NB4 (cell line): ENCODE measurements around the gene RPL18A.

Experiments
- CTCF ChIP-seq: IDR thresholded peaks from one replicate; pipeline ENCODE4 v1.5.1; 2012; ENCODE audit warnings: low read depth, low read length
- MYC ChIP-seq: IDR thresholded peaks from 2 replicates; pipeline ENCODE4 v1.6.1; 2011; ENCODE audit warnings: low read depth, low read length
- POLR2A ChIP-seq: IDR thresholded peaks from 2 replicates; pipeline ENCODE4 v1.6.1; 2011; ENCODE audit warnings: mild to moderate bottlenecking; ENCODE audit not compliant: insufficient read length; ENCODE audit errors: extremely low read depth
- TF ChIP-seq, protein P1 (sequence below): IDR thresholded peaks from 2 replicates; pipeline ENCODE4 v1.6.1; 2011; ENCODE audit warnings: low read depth, low read length

DNA sequence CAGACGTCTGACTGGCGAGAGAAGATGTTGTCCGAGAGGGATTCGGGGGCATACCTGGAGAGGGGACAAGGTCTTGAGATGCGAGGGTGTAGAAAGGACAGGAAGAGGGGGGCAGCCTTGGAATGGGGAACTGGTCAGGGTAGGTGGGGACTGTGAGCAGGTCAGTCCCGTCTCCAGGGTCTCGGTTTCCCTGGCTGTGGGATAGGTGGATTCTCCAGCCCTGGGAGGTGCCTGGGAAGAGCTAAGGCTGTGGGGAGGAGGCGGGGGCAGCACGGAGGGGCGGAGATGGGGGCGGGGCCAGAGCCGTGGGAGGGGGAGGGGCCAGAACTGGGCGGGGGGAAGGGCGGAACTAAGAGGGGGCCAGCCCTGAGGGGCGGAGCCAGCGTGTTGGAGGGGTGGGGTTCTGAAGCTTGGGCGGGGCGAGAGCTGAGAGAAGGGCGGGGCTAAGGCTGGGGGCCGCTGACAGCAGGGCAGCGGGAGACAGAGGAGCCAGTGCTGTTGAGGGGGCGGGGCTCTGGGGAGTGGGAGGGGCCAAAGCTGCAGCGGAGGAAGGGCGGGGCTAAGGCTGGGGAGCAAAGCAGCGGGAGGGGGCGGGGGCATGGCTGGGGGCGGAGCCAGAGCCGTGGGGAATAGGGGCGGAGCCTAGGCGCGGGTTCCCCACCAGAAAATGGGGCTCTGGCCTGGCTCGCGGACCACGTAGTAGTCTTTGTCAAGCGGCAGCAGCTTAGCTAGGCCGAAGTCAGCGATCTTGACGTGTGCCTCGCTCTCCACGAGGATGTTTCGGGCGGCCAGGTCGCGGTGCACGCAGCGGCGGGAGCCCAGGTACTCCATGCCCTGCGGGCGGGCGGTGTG, 28.9 kb upstream of the RPL18A start:
- TF ChIP-seq CTCF: no peak
- TF ChIP-seq POLR2A: no peak
- TF ChIP-seq, protein P1, sequence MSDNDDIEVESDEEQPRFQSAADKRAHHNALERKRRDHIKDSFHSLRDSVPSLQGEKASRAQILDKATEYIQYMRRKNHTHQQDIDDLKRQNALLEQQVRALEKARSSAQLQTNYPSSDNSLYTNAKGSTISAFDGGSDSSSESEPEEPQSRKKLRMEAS: no peak
- no peak for TF ChIP-seq MYC
